Stimulated activated CD4-positive, alpha-beta T cell treated with anti-CD3 and anti-CD28 coated beads, TNF-alpha, amount 100 ng/mL, for 48 hours (primary cell): Measurements from ENCODE around the gene CLMN.

Experiments used
- DNase-seq, 3 donors: peaks; one replicate each; pipeline ENCODE4 v3.0.0-alpha.2; 2020; ENCODE audit warnings: low read depth in 3 of 3

Gene CLMN

DNA sequence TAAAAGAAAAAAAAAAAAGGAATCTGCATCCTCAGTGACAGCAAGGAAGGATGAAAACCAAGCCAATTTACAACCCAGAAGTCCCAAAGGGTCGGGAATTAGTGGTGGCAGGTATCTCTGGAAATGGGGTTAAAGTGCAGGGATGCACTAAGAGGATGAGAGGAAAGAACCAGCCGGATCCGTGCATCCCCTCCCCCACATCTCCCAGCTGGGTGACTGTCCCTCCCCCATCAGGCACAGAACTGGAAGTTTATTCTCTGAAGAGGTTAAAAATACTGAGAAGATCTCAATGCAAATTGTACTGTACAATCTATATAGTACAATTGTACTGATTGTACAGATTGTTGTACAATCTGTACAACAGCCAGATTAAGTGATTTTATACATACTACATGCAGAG lies 15.4 kb downstream of the CLMN start:
- no peak for DNase-seq

DNA sequence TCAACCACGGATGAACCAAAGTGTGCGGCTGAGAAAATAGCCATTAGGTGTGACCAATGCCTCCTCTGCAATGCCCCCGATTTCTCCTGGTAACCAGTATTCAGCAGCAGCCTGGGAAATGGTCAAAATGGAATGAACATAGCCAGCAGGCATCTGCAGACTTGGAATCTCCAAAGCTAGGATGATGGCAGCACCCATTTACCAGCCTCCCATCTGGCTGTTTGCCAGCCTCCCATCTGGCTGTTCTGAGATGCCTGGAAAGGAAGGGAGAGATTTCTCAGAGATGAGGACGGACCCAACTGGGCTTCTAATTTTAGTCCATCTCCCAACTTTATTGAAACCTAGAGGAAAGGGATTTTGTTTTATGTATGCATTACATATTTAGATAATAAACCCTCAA lies 16.2 kb downstream of the CLMN start:
- no peak for DNase-seq

DNA sequence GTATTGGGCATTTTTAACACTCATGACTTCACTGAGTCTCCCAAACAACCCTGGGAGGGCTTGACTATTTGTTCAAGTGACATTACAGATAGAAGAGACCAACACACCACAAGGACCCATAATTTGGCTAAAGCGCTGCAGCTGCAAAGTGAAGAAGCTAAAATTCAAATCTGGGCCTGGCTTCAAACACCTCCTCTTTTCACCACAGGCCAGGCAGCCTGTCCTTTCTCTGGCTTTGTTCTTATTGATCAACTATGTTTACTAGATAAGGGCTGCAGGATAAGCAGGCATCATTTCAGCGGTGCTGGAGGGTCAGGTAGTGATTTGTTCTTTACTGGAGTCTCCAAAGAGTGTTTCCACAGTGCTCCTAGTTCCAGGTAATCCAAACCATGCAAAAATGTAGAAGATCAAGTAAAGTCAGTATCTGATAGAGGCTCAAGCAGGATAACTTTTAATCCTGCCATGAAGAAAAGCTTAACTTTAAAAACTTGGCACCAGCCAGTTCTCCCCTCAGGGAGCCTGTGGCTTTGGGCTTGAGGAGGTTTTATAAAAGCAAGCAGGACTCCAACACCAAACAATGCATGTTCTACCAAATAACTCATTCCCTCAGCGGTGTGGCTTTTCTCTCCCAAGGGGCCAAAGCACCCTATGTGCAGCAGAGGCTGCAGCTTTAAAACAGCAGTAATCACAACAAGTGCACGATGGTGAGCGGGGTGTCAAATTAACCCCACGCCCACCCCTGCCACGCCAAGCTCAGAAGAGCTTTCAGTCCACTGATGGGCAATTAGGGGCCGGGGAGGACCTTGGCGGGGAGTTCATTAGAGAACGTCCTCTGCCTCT lies 16.8 kb downstream of the CLMN start:
- no peak for DNase-seq

DNA sequence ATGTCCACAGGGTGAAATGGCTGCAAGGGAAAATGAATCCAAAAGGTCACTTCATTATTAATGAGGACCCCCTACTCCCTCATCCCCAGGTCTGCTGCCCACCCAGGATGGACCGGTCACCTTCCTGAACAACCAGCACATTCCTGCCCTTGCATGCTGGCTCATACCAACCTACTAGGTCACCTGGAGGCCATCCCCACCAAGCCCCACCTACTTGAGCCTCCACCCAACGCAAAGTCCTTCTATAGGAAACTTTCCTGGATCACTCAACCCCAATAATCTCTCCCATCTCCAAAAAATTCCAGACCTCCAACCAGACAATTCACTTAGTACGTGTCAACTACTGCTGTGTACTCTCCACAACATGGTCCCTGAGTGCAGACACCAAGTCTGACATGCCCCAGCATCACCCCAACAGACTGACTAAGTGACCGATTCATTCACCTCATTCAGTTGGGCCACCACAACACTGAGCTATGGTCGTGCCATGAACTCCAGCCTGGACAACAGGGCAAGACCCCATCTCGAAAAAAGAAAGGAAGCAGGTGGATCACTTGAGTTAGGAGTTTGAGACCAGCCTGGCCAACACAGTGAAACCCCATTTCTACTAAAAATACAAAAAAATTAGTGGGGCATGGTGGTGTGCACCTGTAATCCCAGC lies 18.1 kb downstream of the CLMN start:
- no peak for DNase-seq

DNA sequence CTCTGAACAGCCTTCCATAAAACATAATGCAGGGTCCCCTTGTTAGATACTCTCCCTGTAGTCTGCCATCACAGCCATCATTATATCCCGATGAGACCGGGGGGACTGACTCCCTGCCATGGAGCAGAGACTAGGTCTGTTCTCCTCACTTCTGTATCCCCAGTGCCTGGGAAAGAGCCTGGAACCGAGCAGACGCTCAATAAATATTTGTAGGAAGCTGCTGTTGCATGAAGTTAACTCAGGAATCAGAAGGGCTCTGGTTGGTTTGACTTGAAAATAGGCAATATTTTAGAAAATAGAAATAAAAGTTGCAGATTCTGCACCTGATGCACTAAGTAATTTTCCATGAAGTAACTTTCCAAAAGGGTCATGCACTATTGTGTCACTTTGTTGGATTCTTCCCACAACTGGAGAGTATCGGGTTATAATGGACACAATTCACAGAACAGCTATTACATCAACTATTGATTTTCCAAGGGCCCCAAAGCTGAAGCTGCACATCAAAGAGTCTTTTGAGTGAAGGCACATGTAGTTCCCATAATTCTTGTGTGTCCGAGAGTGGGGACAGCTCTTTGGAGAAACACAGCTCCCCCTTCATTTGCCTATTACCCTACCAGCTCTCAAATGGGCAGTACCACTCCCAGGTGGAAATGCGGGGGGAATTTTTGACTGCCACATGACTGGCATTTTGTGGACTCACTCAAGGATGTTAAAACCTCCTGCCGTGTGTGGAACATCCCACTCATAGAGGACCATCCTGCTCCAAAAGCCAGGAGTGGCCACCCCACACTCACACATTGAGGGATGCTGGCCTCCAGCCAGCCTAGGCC lies 18.8 kb downstream of the CLMN start:
- no peak for DNase-seq

DNA sequence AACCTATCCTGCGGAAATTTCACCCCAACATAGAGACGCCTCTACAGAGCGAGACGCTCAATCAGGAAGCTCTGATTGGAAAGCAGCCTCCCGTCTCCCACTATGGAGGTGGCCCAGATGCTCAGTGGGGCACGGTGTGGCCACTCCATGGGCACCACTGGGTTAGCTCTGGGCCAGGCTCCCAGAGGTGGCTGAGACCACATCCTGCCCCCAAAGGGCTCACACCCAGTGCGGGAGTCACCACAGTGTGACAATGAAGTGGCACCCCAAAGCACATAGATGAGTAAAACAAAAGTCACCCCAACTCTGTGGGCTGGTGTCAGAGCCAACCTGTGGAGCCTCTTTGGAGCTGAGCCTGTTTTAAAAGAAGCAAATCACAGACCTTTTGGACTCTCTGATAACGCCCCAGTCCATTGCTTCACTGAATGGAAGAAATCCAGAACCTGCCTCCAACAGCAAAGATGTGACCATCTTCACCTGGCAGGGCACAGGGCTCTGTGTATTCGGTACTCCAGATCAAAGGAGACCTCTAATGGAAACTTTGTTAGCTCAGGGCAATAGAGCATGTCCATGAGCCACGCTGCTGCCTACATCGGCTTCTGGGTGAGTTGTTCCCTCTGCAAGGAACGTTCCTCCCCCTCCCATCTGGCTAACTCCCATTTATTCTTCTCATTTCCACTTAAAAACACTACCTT lies 19.6 kb downstream of the CLMN start:
- no peak for DNase-seq

DNA sequence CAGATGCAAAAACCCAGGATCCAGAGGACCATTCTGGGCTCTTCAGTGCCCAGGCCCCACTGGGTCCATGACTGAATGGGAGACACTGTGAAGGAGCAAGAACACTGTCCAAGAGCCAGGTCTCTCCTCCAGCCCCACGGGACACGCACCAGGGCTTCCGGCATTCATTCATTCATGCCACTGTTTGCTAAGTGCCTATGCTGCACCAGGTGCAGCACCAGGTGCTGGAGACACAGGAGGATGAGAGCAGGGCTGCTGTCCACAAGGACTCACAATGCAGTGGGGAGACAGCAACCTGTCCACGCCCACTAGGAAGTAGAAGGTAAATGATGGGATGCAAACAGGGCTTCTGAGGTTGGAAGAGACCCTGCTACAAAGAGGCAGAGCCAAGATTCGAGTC lies 20.4 kb downstream of the CLMN start:
- no peak for DNase-seq

DNA sequence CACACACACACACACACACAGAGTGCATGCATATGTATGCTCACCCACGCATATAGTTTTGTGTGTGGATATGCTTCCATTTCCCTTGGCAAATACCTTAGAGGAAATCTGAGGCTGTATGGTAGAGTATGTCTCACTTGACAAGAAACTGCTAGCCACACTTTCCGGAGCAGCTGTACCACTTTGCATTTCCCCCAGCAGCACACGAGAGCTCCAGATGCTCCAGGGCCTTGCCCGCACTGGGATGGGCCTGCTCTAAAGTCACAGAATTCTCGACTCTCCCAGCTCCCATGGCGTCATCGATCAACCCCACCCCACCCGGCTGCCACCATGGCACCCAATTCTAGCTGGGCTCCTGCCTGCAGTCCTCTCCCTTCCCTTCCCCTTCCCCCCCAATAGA lies 21.9 kb downstream of the CLMN start:
- no peak for DNase-seq

DNA sequence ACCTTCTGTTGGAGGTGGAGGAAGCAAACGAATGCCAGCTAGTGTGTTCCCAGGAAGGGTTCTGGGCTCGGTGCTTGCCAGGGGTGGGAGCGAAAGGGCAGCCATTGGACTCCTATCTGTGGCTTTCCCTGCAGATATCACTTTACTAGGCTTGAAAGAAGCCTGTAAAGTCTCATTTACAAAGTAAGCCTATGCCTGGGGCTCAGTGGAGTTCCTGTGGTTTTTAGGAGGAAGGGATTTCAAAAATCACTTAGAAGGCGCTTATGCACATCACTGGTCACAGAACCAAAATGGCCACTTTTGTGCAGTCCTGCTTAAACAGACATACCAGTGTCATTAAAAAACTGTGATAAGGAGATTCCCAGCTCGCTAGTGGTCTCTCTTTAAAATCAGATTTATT lies 22.7 kb downstream of the CLMN start:
- no peak for DNase-seq

DNA sequence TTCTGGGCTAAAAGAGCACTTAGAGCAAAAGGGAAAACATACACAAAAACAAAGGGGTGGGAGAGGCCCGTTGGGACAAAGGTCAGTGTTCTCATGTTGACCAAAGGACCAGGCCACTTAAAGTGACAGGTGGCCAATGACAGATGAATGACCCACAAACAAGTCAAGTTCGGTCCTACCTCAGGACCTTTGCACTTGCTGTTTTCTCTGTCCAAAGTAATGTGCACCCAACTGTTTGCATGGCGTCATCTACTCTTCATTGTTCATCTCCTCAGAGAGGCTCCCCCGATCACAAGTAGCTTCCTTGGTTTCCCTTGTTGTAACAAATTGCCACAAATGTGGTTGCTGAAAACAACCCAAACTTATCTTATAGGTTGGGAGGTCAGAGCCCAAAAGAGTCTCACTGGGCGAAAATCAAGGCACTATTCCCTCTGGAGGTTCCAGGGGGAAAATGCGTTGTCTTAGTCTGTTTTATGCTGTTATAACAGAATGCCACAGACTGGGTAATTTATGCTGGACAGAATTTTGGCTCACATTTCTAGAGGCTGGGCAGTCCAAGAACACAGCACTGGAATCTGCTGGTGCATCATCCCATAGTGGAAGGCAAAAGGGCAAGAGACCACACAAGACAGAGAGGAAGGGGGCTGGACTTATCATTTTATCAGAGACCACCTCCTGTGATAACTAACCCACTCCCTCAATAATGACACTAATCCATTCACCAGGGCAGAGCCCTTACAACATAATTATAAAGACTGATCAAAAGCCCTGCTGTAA lies 23.9 kb downstream of the CLMN start:
- no peak for DNase-seq

DNA sequence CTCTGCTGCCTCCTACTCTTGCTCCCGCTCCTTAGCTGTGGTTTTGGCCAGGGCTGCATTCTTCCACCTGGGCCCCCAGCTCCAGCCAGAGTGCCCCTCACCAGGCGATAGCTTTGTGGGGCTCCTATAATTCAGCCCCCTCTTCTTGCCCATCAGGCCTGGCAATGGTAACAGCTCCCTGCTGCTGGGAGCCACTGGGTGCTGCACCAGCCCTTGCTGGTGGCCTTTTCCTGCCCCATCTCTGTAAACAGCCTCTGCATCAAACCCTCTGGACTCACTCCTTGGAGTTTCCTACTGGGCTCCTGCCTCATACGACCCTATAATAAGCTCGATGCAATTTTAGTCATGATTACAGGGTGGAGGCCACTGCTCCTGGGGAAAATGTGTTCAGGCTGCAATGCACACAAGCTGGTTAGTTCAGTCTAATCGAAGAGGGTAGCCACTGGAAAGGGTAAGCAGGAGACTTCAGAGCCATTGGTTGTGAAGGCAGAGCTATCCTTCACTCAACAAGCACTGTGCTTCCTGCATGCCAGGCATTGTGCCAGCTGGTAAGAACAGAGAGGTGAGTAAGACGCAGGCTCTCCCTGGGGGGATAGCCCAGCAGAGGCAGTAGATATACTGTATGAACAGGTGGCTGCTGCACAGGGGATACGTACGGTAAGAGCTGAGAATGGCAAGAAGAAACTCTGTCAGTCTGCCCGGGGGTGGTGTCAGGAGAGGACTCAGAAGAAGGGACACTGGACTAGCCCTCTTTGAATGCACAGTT lies 24.7 kb downstream of the CLMN start:
- no peak for DNase-seq

DNA sequence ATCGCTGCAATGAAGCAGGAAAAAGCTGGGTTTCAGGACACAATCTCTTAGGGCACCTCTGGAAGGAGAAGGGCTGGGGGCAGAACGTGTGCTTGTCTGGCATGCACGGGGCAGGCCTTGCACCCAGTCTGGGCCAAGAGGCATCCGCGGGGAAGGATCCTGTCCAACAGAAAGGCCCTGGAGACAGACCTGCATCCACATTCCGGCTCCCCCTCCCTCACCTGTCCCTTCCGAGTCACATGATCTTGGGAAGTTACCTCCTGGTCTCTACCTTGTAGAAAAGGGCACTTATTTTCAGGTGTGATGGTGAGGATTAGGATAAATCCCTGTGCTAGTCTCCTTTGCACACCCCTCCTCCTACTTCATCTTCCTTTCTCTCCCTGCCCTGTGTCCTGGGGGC lies 25.4 kb downstream of the CLMN start:
- DNase-seq = no peak

DNA sequence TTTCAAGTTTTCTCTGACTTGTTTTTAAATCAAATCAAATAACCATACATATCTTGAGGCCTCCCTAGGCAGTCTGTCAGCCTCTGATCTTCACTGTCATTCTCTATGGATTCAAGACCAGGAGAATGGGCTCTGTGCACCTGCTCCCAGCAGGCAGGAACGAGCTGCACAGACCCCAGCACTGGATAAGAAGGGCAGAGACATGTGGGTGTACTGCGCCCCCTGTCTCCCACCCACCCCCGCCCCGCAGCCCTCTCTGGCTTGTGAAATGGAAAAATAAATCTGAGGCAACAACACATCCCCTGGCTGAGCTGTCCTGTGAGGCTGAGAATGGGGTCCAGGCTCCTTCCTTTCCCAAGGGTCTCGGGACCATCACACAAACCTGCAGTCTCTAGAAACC lies 26.3 kb downstream of the CLMN start:
- DNase-seq = no peak

DNA sequence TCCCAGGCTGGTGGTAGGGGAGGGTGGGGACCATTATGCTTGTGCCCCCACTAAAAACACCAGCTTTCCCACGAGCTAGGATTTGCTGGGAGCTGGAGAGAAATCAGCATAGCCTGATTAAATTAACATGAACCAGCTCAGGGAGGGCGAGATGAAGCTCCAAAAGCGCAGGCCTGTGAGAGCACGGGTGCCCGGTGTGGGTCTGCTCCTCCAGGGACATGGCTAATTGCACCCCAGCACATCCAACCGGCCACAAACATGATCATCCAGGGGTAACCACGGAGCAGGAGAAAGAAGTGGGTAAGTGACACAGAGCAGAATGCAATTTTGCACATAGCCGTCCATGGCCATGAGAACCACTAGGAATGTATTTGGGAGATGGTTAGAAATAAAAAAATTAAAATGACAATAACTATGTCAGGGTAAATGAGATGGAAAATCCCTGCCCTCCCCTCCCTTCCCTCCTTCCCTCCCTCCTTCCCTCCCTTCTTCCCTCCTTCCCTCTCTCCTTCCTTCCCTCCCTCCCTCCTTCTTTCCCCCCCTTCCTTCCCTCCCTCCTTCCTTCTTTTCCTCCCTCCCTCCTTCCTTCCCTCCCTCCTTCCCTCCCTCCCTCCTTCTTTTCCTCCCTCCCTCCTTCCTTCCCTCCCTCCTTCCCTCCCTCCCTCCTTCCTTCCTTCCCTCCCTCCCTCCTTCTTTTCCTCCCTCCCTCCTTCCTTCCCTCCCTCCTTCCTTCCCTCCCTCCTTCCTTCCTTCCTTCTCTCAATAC lies 26.9 kb downstream of the CLMN start:
- DNase-seq = no peak

DNA sequence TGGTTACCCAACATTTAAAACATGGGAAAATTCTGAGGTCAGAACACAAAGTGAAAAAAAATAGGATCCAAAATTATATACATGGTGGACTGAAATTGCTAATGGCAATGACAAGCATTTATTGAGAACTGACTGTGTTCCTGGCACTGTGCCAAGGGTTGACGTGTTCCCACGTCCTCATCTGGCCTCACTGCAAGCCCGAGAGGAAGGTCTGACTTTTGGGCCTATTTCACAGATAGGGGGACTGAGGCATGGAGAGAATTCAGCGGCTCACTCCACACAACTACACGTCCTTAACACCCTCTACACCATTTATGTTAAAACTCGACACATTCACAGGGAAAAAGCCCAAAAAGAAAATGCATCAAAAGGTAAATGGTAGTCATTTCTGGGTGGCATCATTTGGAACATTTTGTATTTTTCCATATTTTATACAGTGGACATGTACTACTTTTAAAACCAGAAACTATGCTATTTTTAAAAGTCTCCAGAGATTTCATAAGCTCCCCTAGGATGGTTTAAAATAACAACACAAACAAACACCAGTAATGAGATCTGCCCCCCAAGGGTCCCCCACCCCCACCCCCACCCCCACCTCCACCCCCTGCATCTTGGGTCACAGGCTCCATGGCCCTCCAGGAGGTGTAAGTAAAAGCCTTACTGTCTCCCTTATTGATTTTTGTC lies 27.7 kb downstream of the CLMN start:
- DNase-seq = peak in 1 of 3 donors; percentile 17

DNA sequence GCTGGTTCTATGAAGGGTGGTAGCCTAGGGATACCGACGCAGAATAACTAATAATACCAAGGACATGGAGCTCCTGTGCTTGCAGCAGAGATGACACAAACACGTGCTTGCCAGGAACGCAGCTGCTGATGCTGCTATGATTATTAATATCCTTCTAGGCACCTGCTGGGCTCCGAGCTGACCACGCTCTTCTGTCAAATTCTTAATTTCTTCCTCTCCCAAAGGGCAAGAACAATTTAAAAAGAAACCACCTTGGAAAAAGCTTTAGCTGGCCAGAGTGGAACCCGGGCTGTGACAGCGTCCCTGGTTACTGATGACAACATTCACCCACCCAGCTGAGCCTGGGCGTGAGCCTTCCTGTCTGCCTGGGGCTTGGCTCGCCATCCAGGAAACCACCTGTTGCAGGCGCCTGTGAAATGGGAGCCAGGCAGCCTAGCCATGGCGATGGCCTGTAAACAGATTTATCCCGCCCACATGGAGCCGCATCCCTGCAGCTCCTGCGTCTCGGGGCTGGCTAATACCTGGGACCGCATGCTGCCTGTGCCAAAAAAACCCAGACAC lies 28.8 kb downstream of the CLMN start:
- no peak for DNase-seq

DNA sequence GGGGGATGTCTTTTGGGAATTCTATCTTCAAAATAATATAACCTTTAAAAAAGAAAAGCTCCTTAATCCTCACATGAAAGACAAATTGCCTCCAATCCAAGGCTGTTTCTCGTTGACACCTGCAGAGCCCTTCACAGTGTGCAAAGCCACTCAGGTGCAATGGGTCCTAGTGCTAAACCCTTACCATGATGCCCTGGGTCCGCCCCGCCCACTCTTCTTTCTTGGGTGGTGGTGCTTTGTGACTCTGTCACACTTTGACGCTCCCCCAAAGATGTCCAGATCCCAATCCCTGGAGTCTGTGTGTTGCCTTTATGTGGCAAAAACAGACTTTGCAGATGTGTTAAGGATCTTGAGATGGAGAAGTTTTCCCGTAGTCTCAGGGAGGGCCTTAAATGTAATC lies 29.7 kb downstream of the CLMN start:
- no peak for DNase-seq

DNA sequence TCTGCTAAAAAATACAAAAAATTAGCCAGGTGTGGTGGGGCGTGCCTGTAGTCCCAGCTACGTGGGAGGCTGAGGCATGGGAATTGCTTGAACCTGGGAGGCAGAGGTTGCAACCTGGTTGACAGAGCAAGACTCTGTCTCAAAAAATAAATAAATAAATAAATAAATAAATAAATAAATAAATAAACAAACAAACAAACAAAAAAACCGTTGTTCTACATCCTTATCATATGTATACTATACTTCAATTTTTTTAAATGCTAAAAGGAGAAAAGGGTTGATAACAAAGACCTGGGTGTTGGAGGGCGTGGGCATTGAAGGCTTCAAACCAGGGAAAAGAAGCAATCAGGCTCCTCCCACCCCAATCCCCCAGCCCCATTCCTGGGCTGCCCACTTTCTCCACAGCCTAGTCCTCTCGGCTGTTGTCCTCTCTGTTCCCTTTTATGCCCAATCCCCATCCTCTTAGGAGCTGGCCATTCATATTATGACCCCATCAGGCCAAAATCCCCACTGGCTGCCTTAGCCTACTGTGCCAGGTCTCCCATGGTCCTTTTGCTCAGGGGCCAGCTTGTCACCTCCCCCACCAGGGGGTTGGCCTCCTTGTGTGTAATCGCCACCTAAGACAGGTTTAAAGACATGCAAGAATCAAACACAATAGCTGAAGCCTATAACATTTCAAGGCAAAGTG lies 30.2 kb downstream of the CLMN start:
- no peak for DNase-seq
